ENCODE data around the gene ABCF1.
"Not testable (repeated sequence)": the region's sequence is repeated elsewhere in the genome, so short reads cannot be mapped to it uniquely, and the experiment has no call there.

DNA sequence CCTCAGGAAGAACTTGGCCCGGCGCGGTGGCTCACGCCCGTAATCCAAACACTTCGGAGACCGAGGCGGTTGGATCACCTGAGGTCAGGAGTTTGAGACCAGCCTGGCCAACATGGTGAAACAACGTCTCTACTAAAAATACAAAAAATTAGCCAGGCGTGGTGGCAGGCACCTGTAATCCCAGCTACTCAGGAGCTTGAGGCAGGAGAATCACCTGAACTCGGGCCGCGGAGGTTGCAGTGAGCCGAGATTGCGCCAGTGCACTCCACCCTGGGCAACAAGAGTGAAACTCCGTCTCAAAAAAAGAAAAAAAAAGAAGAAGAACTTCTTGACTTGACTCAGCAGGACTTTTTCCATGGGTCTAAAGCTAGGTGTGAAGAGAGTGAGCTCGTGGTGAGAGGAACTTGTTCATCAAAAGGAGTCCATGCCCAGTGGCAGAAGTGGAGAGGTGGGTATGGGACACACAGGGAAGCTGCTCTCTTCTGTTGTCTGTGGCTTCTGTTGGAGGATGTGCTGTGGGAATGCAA lies 41.8 kb upstream of the ABCF1 start:
- TF ChIP-seq POLR2AphosphoS5 (IDR thresholded peaks at IDR 0.05) = not testable (repeated sequence)
- TF ChIP-seq, protein P1, sequence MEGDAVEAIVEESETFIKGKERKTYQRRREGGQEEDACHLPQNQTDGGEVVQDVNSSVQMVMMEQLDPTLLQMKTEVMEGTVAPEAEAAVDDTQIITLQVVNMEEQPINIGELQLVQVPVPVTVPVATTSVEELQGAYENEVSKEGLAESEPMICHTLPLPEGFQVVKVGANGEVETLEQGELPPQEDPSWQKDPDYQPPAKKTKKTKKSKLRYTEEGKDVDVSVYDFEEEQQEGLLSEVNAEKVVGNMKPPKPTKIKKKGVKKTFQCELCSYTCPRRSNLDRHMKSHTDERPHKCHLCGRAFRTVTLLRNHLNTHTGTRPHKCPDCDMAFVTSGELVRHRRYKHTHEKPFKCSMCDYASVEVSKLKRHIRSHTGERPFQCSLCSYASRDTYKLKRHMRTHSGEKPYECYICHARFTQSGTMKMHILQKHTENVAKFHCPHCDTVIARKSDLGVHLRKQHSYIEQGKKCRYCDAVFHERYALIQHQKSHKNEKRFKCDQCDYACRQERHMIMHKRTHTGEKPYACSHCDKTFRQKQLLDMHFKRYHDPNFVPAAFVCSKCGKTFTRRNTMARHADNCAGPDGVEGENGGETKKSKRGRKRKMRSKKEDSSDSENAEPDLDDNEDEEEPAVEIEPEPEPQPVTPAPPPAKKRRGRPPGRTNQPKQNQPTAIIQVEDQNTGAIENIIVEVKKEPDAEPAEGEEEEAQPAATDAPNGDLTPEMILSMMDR (IDR thresholded peaks at IDR 0.05) = not testable (repeated sequence)

All from prostate gland (tissue), 2 donors.